ENCODE results near the gene ZCCHC4. TPM values are rescaled to one million over a fixed set of nuclear protein-coding genes. Genes with fewer than 3 reads are reported as not detected.

ZCCHC4 gene, protein sequence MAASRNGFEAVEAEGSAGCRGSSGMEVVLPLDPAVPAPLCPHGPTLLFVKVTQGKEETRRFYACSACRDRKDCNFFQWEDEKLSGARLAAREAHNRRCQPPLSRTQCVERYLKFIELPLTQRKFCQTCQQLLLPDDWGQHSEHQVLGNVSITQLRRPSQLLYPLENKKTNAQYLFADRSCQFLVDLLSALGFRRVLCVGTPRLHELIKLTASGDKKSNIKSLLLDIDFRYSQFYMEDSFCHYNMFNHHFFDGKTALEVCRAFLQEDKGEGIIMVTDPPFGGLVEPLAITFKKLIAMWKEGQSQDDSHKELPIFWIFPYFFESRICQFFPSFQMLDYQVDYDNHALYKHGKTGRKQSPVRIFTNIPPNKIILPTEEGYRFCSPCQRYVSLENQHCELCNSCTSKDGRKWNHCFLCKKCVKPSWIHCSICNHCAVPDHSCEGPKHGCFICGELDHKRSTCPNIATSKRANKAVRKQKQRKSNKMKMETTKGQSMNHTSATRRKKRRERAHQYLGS
- 7.3 TPM for polyA plus RNA-seq (2013, experiment 1 of 2; ENCODE audit: insufficient read length)
- polyA plus RNA-seq (2013, experiment 2 of 2; ENCODE audit: insufficient read length) = 6.6 TPM

DNA sequence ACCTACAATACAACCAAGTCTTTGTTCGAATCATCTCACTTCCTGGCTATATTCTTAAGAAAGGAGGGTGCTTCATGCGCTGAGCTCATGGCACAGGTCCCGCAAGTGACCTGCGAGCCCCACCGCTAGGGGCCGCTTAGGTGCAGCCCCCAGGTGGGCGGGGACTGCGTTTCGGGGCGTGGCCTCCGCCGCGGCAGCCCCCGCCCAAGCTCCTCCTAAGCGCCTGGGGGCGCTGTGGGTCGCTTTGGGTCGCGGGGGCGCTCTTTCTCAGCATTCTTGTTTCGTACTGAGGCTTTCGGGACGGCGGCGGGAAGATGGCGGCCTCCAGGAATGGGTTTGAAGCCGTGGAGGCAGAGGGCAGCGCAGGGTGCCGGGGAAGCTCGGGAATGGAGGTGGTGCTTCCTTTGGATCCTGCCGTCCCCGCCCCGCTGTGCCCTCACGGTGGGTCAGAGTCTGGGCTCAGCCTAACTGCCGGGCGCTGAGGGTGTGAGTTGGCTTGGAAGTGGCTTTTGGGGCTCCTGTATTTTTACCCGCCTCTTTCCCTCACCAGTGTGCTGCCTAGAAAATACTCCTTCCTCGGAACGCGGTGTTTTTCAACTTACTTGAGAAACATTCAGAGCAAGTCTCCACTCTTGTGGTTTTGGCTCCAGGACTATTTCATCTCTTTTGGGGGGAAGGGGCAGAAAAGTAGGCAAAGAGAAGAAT, at the start of gene ZCCHC4:
TSS of gene ZCCHC4 (plus strand) at position 279 of the 705 bp plus-strand sequence. CDS start at position 315, 36 bp downstream.
- DNase-seq = peak; percentile 85

DNA sequence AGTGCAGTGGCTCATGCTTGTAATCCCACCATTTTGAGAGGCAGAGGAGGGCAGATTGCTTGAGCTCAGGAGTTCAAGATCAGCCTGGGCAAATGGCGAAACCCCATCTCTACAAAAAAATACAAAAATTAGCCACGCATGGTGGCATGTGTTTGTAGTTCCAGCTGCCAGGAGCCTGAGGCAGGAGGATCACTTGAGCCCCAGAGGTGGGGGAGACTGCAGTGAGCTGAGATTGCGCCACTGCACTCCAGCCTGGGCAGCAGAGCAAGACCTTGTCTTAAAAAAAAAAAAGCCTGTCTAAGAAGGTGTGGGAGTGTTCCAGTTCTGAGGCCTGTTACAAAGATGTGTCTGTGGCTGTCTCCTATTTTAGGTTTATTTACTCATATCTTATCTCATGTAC, 40.7 kb upstream of the ZCCHC4 start:
- DNase-seq = no peak

DNA sequence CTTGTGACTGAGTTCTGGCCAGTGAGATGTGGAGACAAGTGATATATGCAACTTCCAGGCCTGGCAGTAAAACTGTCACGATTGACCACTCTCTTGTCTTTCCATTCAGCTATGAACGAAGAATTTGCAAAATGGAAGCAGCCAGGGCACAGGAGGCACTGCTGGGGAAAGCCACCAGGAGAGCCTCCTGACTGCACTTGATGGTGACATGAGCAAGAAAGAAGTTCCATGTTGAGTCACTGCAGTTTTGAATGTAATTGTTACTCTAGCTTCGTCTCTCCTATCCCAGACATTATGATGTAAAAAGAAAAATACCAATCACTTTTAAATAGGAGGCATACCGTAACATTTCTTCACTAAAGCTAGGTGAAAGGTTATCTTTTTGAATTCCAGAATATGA, 32.4 kb upstream of the ZCCHC4 start:
- no peak for DNase-seq

DNA sequence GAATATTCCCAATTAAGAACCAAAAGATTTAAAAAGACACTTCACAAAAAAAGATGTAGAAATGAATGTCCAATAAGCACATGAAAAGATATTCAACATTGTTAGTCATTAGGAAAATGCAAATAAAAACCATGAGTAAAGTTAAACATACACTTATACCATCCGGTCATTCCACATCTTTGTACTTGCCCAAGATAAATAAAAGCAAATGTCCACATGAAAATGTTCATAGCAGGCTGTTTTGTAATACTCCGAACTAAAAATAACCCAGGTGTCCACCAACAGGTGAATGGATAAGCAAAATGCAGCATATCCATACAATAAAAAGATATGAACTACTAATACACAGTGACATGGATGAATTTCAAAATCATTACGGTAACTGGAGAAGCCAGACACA, 28.6 kb upstream of the ZCCHC4 start:
- DNase-seq = no peak

DNA sequence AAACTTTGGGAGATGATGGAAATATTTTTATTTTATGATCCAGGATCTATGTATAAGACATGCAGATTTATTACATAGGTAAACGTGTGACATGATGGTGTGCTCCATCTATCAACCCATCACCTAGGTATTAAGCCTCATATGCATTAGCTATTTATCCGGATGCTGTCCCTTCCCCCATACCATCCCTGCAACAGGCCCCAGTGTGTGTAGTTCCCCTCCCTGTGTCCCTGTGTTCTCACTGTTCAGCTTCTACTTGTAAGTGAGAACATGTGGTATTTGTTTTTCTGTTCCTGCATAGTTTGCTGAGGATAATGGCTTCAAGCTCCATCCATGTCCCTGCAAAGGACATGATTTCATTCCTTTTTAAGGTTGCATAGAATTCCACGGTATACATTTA, 28.1 kb upstream of the ZCCHC4 start:
- no peak for DNase-seq

GRCh38 chr4:25290490-25291067, 22.0 kb upstream of the ZCCHC4 start:
- no peak for DNase-seq

DNA sequence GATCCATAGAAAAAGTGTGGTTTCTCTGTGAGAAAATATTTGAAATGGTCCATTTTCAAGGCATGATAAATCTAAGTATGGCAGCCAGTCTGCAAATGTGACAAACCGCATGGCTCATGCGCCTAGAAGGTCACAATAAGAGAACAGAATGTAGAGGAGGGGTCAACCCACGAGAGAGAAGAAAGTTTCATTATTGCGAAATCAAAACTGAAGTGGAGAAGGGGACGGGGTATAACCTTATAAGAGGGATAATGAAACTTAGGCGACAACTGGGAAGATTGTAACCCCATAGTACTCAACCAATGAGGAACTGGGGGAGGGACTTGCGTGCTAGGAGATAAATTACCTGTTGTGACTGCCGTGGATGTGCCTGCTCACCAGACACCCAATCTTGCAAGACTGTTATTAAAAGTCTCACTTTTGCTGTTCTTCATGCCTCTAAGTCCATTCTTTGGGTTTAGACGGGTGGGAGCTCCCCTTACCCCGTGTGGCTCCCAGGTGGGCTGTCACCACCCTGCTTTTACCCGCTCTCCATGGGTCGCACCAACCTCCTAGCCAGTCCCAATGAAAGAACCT, 21.3 kb upstream of the ZCCHC4 start:
- DNase-seq = no peak

DNA sequence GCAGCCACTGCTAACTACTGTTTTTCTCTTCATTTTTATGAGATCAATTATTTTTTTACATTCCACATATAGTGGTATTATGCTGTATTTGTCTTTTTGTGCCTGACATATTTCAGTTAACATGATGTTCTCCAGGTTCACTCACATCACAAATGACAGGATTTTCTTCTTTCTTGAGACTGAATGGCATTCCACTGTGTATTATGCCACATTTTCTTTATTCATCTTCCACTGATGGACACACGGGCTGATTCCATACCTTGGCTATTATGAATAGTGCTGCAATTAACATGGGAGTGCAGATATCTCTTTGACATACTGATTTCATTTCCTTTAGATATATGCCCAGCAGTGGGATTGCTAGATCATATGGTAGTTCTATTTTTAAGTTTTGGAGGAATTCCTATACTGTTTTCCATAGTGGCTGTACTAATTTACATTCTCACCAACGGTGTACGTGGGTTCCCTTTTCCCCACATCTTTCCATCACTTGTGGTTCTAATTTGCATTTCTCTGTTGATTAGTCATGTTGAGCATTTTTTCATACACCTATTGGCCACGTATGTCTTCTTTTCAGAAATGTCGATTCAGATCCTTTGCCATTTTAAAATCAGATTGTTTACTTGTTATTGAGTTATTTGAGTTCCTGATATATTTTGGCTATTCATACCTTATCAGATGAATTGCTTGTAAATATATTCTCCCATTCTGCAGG, 14.9 kb upstream of the ZCCHC4 start:
- no peak for DNase-seq

DNA sequence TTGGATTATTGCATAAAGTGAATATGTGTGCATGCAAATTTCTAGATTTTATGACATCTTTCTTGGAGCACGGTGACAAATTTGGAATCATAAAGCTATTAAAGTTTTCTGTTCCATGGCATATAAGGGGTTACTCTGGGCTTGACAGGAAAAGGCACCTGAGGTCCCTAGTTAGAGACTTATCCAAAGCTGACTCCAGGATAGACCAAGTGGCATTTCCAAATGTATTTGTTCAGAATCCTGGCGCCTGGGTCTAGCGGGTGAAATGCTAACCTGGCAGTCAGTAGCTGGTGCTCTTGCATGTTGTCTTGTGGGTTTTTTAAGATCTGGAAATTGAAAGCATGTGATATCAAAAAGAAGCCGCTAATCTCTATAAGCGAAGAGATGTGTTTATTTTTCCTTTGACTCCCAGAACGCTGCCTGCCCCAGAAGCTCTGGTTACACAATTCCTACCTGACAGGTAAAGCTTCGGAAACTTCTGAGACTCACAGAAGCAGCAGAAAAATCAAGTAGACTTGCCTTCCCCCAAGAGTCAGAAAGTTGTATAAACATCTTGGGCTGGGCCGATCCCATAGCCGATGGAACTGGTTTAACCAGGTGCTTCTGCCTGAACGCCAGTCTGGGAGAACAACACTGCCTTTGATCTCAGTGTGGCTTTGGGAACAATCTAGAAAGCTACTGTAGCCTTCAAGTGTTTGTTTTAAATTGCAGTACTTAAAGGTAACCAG, 12.9 kb upstream of the ZCCHC4 start:
- DNase-seq = no peak

DNA sequence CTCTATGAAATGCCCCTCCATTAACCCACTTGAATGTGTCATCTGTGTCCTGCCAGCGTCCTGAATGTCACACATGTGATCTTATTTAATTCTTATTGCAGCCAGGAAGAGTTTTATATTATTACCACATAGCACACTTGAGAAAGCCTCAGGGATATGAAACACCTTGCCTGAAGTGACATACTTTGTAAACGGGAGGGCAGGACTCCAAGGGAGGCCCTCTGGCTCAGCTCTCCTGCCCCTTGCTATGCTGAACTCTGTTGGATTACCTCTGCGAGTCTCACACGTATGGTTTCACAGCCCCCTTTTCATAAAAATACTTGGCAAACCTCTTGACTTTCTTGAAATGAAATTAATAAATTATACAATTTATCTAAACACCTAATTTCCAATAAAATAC, 11.1 kb upstream of the ZCCHC4 start:
- no peak for DNase-seq

DNA sequence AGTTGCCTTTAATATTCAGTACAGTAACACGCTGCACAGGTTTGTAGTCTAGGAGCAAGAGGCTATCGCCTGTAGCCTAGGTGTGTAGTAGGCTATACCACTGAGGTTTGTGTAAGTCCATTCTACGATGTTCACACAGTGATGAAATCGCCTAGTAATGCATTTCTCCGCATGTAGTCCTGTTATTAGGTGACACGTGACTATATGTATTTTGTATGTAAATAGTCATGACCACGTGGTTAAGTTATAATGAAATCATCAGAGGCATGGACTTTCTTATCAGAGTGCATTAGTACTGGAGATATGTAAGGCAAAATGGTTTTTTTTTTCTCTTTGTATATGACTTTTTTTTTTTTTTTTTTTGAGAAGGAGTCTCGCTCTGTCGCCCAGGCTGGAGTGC, 9.9 kb upstream of the ZCCHC4 start:
- no peak for DNase-seq

DNA sequence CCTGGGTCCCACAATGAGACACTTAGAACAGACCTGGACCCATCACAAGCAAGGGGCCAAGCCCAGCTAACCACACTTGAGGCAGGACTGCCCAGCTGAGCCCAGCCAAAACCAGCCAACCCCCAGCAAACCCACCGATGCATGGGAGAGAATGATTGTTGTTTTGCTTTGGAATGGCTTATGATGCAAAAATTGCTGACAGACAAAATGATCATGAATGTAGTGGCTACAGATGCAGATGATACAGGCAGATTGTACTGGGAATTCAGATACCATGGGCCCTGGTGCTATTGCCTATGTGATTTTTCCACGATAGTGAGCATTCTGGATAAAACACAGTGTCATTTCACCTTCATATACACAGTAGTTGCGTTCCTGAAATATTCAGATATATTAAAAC, 9.0 kb upstream of the ZCCHC4 start:
- DNase-seq = no peak

DNA sequence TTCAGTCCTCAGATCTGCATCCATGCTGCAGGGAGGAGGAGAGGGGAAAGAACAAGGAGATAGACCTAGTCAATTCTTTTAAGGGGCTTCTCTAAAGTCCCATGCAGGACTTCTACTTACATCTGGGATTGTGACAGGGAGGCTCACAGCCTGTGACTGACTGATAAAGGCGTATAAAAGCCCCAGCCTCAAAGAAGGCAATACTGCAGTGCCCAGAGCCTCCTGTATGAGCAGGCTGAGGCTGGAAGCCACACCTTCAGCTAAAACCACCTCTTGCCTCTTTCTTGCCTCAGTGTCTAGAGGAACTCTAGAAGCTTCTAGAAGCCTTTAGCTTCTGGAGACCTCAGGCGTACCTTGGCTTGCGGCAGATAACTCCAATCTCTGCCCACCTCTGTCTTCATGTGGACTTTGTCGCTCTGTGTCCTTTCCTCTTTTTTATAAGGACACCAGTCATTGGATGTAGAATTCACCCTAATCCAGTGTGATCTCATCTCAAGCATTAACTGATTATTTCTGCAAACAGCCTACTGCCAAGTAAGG, 6.0 kb upstream of the ZCCHC4 start:
- DNase-seq = no peak

DNA sequence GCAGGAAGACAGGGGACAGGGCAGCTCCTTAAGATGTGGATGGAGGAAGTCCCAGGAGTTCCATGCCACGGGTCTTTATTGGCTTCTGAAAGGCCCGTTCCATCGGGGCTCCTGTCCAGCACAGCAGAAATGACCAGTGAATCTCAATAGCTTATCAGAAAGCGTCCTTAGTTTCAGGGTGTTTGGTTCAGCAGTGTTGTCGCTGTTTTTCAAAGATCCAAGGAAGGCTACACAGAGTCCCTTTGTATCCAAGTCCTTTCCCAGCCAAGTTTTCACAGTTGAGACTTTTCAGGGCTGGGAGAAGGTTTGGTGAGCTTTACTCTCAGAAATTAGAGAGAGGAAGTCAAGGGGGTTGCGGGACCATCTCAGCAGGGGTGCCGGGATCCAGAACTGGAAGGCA, 5.0 kb upstream of the ZCCHC4 start:
- no peak for DNase-seq

DNA sequence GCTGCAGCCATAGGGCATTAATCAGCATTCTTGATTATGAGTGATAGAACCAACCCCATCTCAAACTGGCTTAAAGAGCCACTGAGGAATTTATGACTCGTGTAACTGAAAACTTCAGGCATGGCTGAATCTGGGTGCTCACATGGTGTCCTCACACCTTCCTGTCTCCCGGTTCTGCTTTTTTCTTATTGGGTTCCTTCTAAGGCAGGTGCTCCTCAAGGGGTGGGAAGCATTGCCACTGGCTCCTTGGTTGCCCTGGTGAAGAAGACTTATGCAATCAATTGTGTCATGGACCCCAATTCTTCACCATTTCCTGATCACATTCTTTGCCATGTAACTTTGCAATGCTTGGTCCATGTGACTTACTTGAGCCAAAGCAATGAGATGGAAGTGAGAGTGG, 4.3 kb upstream of the ZCCHC4 start:
- DNase-seq = peak; percentile 21

DNA sequence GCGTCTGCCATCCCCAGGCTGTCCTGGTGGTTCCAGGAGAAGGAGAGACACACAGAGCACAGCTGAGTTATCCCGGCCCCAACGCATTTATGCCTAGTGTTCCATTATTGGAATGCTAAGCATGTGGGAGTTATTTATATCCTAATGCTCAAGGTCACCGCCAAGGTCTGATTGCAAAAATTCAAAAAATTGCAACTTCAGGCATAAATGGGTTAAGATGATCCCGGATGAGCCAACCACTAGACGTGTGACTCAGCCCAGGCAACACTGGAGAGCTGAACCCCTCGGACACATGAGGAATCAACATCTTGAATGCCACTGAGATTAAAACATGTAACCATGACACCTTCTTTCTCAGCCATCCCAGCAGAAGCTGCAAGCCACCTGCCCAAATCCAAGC, 3.8 kb upstream of the ZCCHC4 start:
- peak; percentile 34 for DNase-seq

DNA sequence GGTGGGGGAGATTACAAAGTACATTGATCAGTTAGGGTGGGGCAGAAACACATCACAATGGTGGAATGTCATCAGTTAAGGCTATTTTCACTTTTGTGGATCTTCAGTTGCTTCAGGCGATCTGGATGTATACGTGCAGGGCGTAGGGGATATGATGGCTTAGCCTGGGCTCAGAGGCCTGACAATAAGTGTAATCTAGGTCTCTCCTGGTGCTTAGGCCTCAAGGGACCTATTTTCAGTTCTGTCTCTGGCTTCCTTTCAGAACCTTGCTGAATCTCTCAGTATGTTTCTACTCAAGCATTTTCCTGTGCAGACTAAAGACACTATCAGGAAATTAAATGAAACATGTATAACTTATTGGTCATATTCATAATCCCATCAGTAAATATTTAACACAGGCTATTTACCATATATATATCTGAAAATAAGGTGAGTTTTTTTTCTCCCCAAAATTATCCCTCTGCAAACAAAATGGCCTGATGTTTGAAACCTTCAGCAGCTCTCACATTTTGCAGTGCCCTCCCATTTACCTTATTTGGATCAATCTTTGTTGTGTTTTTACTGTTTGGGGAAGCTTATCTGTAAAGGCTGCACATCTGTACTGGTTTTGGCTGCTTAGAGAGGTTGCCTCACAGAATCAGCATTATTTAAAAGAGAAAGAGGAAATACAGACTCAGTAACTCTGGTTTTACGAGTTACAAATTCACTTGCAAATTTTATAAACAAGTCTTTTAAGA, 2.3 kb upstream of the ZCCHC4 start:
- DNase-seq = no peak

DNA sequence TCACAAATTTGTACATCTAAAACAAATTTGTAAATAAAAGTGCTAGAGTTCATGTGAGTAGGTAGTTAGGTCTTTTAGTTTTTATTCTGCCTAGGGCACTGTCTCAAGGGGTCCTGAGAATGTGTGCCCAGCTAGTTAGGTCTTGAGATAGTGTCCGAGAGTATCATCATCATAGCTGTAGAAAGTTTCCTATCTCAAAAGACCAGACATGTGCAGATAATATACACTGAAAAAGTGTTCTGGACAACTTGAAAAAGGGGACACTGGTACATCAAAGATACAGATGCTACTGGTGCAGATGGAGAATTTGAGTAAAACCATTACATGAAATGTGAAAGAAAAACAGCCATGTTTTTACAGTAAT, 1.8 kb upstream of the ZCCHC4 start:
- no peak for DNase-seq

- peak; percentile 8 for DNase-seq
These were observed 774 bp downstream of the ZCCHC4 start for GRCh38 chr4:25313201-25313895.

DNA sequence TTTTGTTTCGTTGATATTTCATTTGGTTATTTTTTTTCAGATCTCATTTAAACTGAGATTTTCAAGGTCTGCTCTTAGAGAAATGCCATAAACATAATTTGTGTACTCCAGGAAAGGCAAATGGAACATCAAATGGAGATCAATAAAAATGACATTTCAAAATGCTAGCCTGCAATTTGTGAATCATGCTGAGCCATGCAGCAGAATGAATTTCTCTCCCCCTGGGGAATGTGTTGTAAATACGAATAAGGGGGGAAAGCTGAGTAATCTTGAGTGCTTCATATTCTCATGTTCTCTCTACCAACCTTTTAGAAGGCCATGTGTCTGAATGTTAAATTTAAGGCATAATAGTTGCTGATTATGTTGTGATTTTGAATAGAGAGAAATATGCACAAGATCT, 7.8 kb downstream of the ZCCHC4 start:
- no peak for DNase-seq

All from fibroblast of skin of back (primary cell).